ENCODE data around the gene RORC.

Gene RORC

GRCh38 chr1:151847867-151848596 lies 16.4 kb upstream of the RORC start:
- DNase-seq = no peak

- no peak for DNase-seq
These were observed 15.2 kb upstream of the RORC start for GRCh38 chr1:151846686-151847237.

DNA sequence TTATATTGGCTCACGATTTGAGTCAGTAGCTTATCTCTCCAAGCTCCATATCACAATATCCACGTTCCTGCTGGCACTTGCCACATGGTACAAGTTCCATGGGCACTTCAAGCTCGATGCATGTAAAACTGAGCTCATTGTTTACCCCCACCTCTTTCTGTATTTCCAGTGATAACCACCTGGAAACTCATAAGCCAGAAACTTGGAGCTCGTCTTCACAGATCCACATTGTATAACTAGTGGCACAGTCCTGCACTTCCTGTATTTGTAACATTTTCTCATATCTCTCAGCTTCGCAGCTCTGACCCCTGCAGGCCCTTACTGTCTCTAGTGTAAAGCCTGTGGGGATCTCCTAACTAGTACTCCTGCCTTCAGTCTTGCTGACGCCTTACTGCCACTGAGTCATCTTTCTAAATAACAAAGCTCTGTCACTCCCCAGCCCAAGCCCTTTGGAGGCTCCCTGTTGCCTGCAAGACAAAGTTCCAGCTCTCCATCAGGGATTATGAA lies 14.5 kb upstream of the RORC start:
- DNase-seq = no peak

DNA sequence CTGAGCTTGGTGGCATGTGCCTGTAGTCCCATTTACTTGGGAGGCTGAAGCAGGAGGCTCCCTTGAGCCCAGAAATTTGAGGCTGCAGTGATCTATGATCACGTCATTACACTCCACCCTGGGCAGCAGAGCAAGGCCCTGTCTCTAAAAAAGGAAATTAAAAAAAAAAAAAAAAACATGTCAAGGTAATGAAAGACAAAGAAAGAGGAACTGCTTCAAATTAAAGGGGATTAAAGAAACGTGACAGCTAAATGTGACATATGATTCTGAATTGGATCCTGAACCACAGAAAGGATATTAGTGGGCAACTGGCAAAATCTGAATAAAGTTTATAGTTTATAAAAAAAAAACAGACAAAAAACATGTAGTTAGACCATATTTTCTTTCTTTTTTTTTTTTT lies 11.8 kb upstream of the RORC start:
- no peak for DNase-seq

DNA sequence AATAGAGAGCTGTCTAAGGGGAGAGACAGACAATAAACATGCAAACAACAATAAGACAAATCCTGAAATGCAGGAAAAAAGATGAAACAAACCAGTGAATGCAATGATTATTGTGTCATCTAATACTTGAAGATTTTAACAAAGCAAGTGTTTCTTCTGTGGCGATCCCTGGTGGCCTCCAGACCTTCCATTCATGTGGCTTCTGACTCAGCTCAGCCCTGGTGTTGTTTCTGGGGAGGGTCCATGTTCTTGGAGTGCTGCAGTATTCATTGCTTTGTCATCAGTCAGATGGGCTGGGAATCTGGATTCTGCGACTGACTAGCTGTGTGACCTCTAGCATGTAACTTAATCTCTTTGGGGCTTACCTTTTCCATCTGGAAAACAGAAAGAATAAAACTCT lies 9.5 kb upstream of the RORC start:
- DNase-seq = no peak

- peak; percentile 46 for DNase-seq
These were observed 8.8 kb upstream of the RORC start for GRCh38 chr1:151840421-151840820.

DNA sequence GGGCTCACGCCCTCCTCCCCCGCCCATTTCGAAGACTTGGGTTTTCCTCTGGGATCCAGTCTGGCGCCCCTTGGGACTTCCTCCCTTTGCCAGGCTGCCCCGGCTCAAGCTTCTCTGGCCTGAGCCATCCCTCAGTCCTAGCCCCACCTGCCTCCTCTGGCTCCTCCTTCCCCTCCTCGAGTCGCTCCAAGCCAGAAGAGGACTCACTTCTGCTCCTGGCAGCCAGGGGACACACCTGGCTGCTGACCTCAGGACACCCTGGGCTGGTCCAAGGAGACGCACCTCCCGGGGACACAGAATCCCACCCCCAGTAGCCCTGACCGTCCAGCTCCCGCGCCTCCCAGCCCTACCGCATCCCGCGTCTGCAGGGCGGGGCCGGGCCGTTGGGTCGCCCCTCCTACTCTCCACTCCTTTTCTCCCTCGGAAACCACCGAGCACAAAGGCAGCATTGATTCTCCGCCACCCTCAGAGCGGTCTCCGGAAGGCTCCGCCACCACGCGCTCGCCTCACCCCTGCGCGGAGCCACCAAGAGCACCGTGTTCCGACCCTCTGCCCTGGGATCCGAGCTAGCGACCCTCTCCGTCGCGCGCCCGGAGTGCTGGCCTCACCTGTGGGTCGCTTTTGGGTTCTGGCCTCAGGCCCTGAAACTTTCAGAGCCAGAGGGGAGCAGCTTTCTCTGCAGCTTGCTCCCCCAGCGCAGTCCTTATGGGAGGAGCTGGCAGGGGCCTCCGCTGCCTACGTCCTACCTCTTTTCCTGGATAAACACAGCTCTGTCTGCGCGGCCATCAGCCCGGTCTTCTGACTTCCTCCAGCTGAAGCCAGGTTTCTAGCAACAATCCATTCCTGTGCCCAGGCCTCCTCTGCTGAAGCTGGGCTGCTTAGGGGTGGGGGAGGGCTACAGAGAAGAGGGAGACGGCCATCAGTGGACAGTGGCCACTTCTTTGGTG lies 8.1 kb upstream of the RORC start, which contains the start of gene C2CD4D:
TSS of gene C2CD4D (minus strand) at position 364 of the 947 bp plus-strand sequence. CDS start 831 bp downstream, outside the sequence.
- peak; percentile 98 for DNase-seq

GRCh38 chr1:151839082-151839412 lies 7.4 kb upstream of the RORC start:
- DNase-seq = no peak

GRCh38 chr1:151838222-151839081 lies 6.8 kb upstream of the RORC start:
- DNase-seq = no peak

GRCh38 chr1:151837884-151838221 lies 6.3 kb upstream of the RORC start:
- no peak for DNase-seq

DNA sequence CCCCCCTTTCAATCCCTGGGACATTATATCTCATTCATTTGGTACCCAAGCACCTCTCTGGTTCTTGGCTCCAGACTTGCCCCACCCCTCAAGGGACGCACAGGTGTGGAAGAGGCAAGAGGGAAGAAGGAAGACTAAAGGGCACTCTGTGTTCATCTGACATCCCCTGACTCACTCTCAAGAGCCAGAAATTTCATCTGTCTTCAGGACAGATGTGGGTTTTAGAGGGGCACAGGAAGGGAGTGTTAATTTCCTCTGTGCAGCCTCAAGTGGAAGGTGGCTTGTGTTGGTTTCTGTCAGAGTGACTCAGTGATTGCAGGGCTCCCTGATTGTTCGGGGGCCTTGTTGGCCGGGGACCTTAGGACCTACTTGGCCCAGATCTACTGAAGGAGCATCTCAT lies 5.6 kb upstream of the RORC start:
- DNase-seq = no peak

DNA sequence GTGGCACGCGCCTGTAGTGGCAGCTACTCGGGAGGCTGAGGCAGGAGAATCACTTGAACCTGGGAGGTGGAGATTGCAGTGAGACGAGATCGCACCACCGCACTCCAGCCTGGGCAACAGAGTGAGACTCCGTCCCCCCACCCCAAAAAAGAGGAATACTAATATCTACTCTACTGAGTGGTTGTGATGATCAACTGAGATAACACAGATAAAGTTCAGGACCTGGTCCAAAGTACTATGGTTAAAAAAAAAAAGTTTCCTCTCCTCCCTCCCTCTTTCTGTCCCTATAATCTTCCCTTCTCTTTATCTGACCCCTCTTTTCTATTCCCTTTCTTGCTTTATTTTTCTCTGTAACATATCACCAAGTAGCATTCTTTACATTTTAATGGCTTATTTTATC lies 4.0 kb upstream of the RORC start:
- DNase-seq = no peak

- no peak for DNase-seq
These were observed 2.6 kb upstream of the RORC start for GRCh38 chr1:151834239-151834638.

DNA sequence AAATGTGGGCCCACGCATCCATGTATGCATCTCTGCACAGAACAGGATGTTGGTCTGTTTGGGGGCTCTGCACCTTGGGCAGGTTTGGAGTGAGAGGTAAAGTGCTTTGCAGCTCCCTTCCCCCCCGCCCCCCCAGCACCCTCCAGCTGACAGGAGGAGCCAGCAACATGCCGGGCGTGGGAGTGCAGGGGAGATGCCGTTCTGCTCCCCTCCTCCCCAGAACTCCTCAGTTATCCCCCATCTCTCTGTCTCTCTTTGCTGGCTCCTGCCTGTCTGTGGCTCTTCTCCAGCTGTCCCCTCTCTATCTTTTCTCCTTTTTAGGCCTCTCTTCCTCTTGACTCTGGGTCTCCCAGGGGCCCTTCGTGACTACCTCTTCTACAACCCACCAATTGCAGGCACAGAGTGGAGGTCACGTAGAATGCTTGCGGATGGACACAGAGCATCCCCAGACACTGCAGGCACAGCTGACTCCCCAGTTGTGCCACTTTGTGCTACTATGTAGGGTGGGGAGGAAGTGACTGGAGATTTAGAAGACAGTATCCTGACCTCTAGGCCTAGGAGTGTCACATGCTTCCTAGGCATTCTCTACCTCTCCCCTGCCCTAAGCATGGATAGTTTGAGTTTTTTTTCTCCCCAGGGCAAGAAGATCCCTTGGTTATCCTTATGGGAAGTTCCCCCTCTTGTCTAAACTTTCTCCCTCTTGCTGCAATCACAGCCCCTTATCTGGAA lies 1.7 kb upstream of the RORC start:
- no peak for DNase-seq

- DNase-seq = no peak
These were observed 847 bp upstream of the RORC start for GRCh38 chr1:151832318-151832980.

DNA sequence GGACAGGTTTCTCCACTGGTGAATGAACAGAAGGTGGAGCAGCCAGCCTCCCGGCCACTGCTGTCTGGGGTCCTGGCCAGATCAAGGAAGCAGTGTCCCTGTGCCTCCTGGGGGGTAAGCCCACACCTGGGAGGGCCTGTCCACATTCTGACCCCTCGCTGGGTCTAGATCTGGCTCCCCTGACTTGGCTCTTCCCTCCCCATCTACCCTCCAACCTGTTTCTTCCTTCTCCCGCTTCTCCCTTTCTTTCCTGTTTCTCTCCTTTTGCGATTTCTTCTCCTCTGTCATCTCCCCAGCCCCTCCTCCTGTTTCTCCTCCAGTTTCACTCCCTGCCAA lies 378 bp downstream of the RORC start:
- DNase-seq = no peak

GRCh38 chr1:151830055-151830454 lies 1.5 kb downstream of the RORC start:
- no peak for DNase-seq

DNA sequence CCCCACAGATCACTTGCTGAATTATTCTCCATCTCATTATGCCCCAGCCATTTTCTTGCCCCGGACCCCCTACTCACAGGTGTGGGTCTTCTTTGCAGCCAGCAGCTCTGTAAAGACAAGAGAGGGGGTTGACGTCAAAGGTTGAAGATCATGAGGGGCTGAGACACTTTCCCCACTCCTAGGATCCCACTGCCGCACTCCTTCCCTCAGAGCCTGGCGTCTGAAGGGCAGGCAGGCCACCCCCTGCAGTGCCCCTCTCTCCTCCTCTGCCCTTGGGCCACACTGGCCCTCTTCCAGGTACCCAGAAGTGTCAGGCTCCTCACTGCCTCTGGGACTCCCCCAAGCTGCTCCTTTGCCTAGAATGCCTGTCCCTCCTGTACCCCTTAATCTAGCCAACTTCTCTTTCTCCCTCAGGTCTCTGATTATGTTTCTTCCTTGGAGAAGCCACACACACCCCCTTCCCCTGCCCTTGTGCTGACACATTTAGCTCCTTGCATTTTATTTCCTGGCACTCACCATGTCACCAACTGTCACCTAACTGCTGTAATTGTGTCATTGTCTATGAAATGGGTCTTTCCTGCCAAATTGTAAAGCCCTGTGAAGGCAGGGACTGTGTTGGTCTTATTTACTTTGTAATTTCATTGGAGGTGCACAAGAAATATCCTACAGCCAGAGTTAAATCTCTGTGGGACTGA lies 2.1 kb downstream of the RORC start:
- DNase-seq = no peak

- no peak for DNase-seq
These were observed 2.7 kb downstream of the RORC start for GRCh38 chr1:151828921-151829320.

GRCh38 chr1:151827853-151828252 lies 3.7 kb downstream of the RORC start:
- no peak for DNase-seq
